Measurements from ENCODE around the gene PABPN1L. TPM values are rescaled to one million over a fixed set of nuclear protein-coding genes. Genes with fewer than 3 reads are reported as not detected.

Gene PABPN1L
- total and polyA plus RNA-seq, 2 of the 13 experiments (the other 11 are each of a cell fraction or from before 2014, with no cell fraction given) = not detected

GRCh38 chr16:88842806-88843205 is 23.7 kb downstream of the PABPN1L start:
- no peak overlapping the region for H3K4me2 ChIP-seq (ENCODE audit: low read depth, low read length)
- CTCF ChIA-PET (ENCODE audit: low intra/inter-chr PET ratio, low total read pairs) = no interaction called here
- no peaks in the 10 kb centered on the region for H3K27me3 ChIP-seq (ENCODE audit: control insufficient read depth in 1 of 2, insufficient read depth in 2 of 2, low read length in 2 of 2)
- intact Hi-C loops (cut with micrococcal nuclease; ENCODE audit: unreplicated experiment) (no loop called here), in situ Hi-C loops (cut with HindIII; ENCODE audit: extremely low pct_ligation_motif_present, low pct_unique_long_range_greater_than_20kb) (no loop called here)
- DNase-seq (ENCODE audit: low spot score) (no peak), FAIRE-seq (no peak), ATAC-seq (no peak)
- H3K4me3 ChIP-seq (replicated peaks in 1 of 3; ENCODE audit: insufficient read depth in 1 of 3, low read depth in 2 of 3, low read length in 3 of 3) = no peak overlapping the region
- POLR2A ChIA-PET = no interaction called here
- no peak overlapping the region for H3K9ac ChIP-seq (ENCODE audit: insufficient read depth, low read depth, low read length)
- no peaks in the 10 kb centered on the region for H4K20me1 ChIP-seq (ENCODE audit: insufficient read depth, low read length)
- WGBS (ENCODE audit: low lambda C conversion rate) = 93% methylated on average over 18 of the region's 25 CpGs
- BruUV-seq (replicated peaks) = no TSS peak
- no peaks in the 10 kb centered on the region for H3K79me2 ChIP-seq (ENCODE audit: insufficient read depth, low read length)
- no peaks in the 10 kb centered on the region for H3K4me1 ChIP-seq (ENCODE audit: insufficient read depth, low read length)
- no peaks in the 10 kb centered on the region for H3K9me3 ChIP-seq (ENCODE audit: low read length)
- H3K27ac ChIP-seq (ENCODE audit: extremely low read length, insufficient read depth, low read length) = no peak overlapping the region
- H2AFZ ChIP-seq (ENCODE audit: low read length) = no peak overlapping the region
- H3K36me3 ChIP-seq (replicated peaks in 1 of 2; ENCODE audit: control insufficient read depth in 1 of 2, insufficient read depth in 2 of 2, low read length in 2 of 2) = no peaks in the 10 kb centered on the region; a peak in 1 of 5 replicates
- TF ChIP-seq DMAP1 (CRISPR knock-in tag; IDR thresholded peaks at IDR 0.05) = no peak
- TF ChIP-seq SMC3 (IDR thresholded peaks at IDR 0.05; ENCODE audit: low read length) = no peak
- peak; percentile 20 for TF ChIP-seq AGO2 (optimal IDR thresholded peaks at IDR 0.05; ENCODE audit: low read depth, low read length)
- TF ChIP-seq NFE2 (CRISPR knock-in tag; IDR thresholded peaks at IDR 0.05) = no peak

GRCh38 chr16:88842308-88842756 is 24.1 kb downstream of the PABPN1L start:
- 85% methylated on average over 11 of the region's 15 CpGs for WGBS (ENCODE audit: low lambda C conversion rate)

More at GRCh38 chr16:88842308-88842756, 24.1 kb downstream of the PABPN1L start:
- in situ Hi-C loops (cut with HindIII; ENCODE audit: extremely low pct_ligation_motif_present, low pct_unique_long_range_greater_than_20kb) = no loop called here
- no peaks in the 10 kb centered on the region; a peak in 1 of 5 replicates for H3K36me3 ChIP-seq (replicated peaks in 1 of 2; ENCODE audit: control insufficient read depth in 1 of 2, insufficient read depth in 2 of 2, low read length in 2 of 2)
- no peak for ATAC-seq
- intact Hi-C loops (cut with micrococcal nuclease; ENCODE audit: unreplicated experiment) = no loop called here
- no peak overlapping the region for H3K9ac ChIP-seq (ENCODE audit: insufficient read depth, low read depth, low read length)
- no peak overlapping the region for H2AFZ ChIP-seq (ENCODE audit: low read length)
- H3K9me3 ChIP-seq (ENCODE audit: low read length) = no peaks in the 10 kb centered on the region
- no peak for DNase-seq (ENCODE audit: low spot score)
- no TSS peak for BruUV-seq (replicated peaks)
- H3K4me1 ChIP-seq (ENCODE audit: insufficient read depth, low read length) = no peaks in the 10 kb centered on the region
- no peaks in the 10 kb centered on the region for H3K27me3 ChIP-seq (ENCODE audit: control insufficient read depth in 1 of 2, insufficient read depth in 2 of 2, low read length in 2 of 2)
- no peak overlapping the region for H3K4me3 ChIP-seq (replicated peaks in 1 of 3; ENCODE audit: insufficient read depth in 1 of 3, low read depth in 2 of 3, low read length in 3 of 3)
- TF ChIP-seq POLR2G (IDR thresholded peaks at IDR 0.05; ENCODE audit: low read depth, low read length) = no peak
- ChIA-PET POLR2A (no interaction called here), CTCF (ENCODE audit: low intra/inter-chr PET ratio, low total read pairs) (no interaction called here)
- no peak overlapping the region for H3K27ac ChIP-seq (ENCODE audit: extremely low read length, insufficient read depth, low read length)
- FAIRE-seq = no peak
- no peak overlapping the region for H3K4me2 ChIP-seq (ENCODE audit: low read depth, low read length)
- H3K79me2 ChIP-seq (ENCODE audit: insufficient read depth, low read length) = no peaks in the 10 kb centered on the region
- H4K20me1 ChIP-seq (ENCODE audit: insufficient read depth, low read length) = no peaks in the 10 kb centered on the region

Measured in HepG2 (cell line).